Trophoblast cell (in vitro differentiated cells and primary cell): ENCODE measurements around the gene PRUNE2.

Experiments
- DNase-seq, 2 donors: peaks; one replicate each; pipeline ENCODE4 v3.0.0-alpha.2; 2016
- H2AFZ ChIP-seq: 2 replicates; pipeline ENCODE4 v1.6.1; 2013; ENCODE audit warnings: low read length, moderate library complexity, mild to moderate bottlenecking; ENCODE audit not compliant: insufficient read depth, poor library complexity
- H2AK5ac ChIP-seq: 2 replicates; pipeline ENCODE4 v1.6.1; 2013; ENCODE audit warnings: mild to moderate bottlenecking, low read length
- H2BK120ac ChIP-seq: 2 replicates; pipeline ENCODE4 v1.6.1; 2013; ENCODE audit warnings: low read length, mild to moderate bottlenecking, moderate library complexity; ENCODE audit not compliant: insufficient read depth, poor library complexity
- H2BK12ac ChIP-seq: 2 replicates; pipeline ENCODE4 v1.6.1; 2013; ENCODE audit warnings: mild to moderate bottlenecking, low read length, moderate library complexity
- H2BK5ac ChIP-seq: 2 replicates; pipeline ENCODE4 v1.6.1; 2013; ENCODE audit warnings: low read length, low read depth, moderate library complexity, mild to moderate bottlenecking; ENCODE audit not compliant: poor library complexity
- H3K14ac ChIP-seq: 2 replicates; pipeline ENCODE4 v1.6.1; 2013; ENCODE audit warnings: mild to moderate bottlenecking, low read length
- H3K18ac ChIP-seq: 2 replicates; pipeline ENCODE4 v1.6.1; 2013; ENCODE audit warnings: mild to moderate bottlenecking, low read length
- H3K23ac ChIP-seq: 2 replicates; pipeline ENCODE4 v1.6.1; 2013; ENCODE audit warnings: low read length
- H3K27ac ChIP-seq: 2 replicates; pipeline ENCODE4 v1.5.1; 2013; ENCODE audit warnings: low read depth, mild to moderate bottlenecking, inconsistent platforms, low read length, moderate library complexity
- H3K27me3 ChIP-seq: 2 replicates; pipeline ENCODE4 v1.6.1; 2013; ENCODE audit warnings: inconsistent platforms, mild to moderate bottlenecking, low read length, moderate library complexity; ENCODE audit not compliant: insufficient read depth
- H3K36me3 ChIP-seq, 2 experiments: 1 replicate in 1 of 2; 2 replicates in 1 of 2; pipeline ENCODE4 v1.6.1; 2013; ENCODE audit warnings: low read length in 2 of 2, mild to moderate bottlenecking in 2 of 2, moderate library complexity in 1 of 2; ENCODE audit not compliant: insufficient read depth in 2 of 2, control insufficient read depth in 1 of 2
- H3K4ac ChIP-seq: 2 replicates; pipeline ENCODE4 v1.6.1; 2013; ENCODE audit warnings: low read depth, mild to moderate bottlenecking, low read length, moderate library complexity
- H3K4me1 ChIP-seq, 2 experiments: 1 replicate in 1 of 2; 2 replicates in 1 of 2; pipeline ENCODE4 v1.6.1; 2013; ENCODE audit warnings: low read length in 2 of 2, mild to moderate bottlenecking in 2 of 2, moderate library complexity in 1 of 2; ENCODE audit not compliant: insufficient read depth in 2 of 2, control insufficient read depth in 1 of 2
- H3K4me2 ChIP-seq: 2 replicates; pipeline ENCODE4 v1.6.1; 2013; ENCODE audit warnings: inconsistent platforms, mild to moderate bottlenecking, low read length, moderate library complexity
- H3K4me3 ChIP-seq: 2 replicates; pipeline ENCODE4 v1.5.1; 2013; ENCODE audit warnings: mild to moderate bottlenecking, low read depth, low read length, inconsistent platforms
- H3K79me1 ChIP-seq: one replicate; pipeline ENCODE4 v1.6.1; 2013; ENCODE audit warnings: low read length
- H3K79me2 ChIP-seq: 2 replicates; pipeline ENCODE4 v1.6.1; 2013; ENCODE audit warnings: low read length, mild to moderate bottlenecking; ENCODE audit not compliant: control insufficient read depth, insufficient read depth, poor library complexity
- H3K9ac ChIP-seq: 2 replicates; pipeline ENCODE4 v1.6.1; 2013; ENCODE audit warnings: mild to moderate bottlenecking, low read length
- H3K9me3 ChIP-seq: 2 replicates; pipeline ENCODE4 v1.6.1; 2013; ENCODE audit warnings: low read depth, mild to moderate bottlenecking, control low read depth, inconsistent platforms, low read length; ENCODE audit not compliant: insufficient read depth
- H4K12ac ChIP-seq: 2 replicates; pipeline ENCODE4 v1.6.1; 2013; ENCODE audit warnings: low read depth, mild to moderate bottlenecking, low read length, moderate library complexity
- H4K8ac ChIP-seq: 2 replicates; pipeline ENCODE4 v1.6.1; 2013; ENCODE audit warnings: low read depth, mild to moderate bottlenecking, low read length, moderate library complexity
- H4K91ac ChIP-seq: one replicate; pipeline ENCODE4 v1.6.1; 2013; ENCODE audit warnings: low read depth, mild to moderate bottlenecking, low read length, moderate library complexity
- WGBS: extraction: QIAGEN DNeasy Blood & Tissue Kit; methylation state at CpG from one replicate; pipeline ENCODE4 v1.1.7; 2013; ENCODE audit warnings: missing lambda C conversion rate; ENCODE audit not compliant: insufficient read length, insufficient coverage; ENCODE audit errors: extremely low coverage; 5-methylcytosine and 5-hydroxymethylcytosine counted together

Gene PRUNE2

GRCh38 chr9:76716085-76716672 lies 189.7 kb downstream of the PRUNE2 start:
- no peak overlapping the region for H3K14ac ChIP-seq
- H2BK12ac ChIP-seq, result no peak overlapping the region
- H3K79me1 ChIP-seq, result no peaks in the 10 kb centered on the region
- H3K9me3 ChIP-seq, result no peaks in the 10 kb centered on the region
- no peaks in the 10 kb centered on the region for H3K36me3 ChIP-seq
- no CpG with 5 or more reads among the region's 7 CpGs for WGBS
- no peak overlapping the region for H3K4me2 ChIP-seq
- no peak overlapping the region for H2BK120ac ChIP-seq
- H4K8ac ChIP-seq, result no peak overlapping the region
- no peak overlapping the region for H4K12ac ChIP-seq
- DNase-seq, result no peak
- no peak overlapping the region for H4K91ac ChIP-seq
- no peaks in the 10 kb centered on the region for H3K4me1 ChIP-seq
- H3K23ac ChIP-seq, result no peak overlapping the region
- no peak overlapping the region for H2AFZ ChIP-seq
- H2BK5ac ChIP-seq, result no peak overlapping the region
- no peak overlapping the region for H3K9ac ChIP-seq
- no peak overlapping the region for H3K18ac ChIP-seq
- H3K4ac ChIP-seq, result no peak overlapping the region
- no peak overlapping the region for H3K27ac ChIP-seq
- no peak overlapping the region for H2AK5ac ChIP-seq
- no peaks in the 10 kb centered on the region for H3K79me2 ChIP-seq
- no peak overlapping the region for H3K4me3 ChIP-seq
- no peaks in the 10 kb centered on the region for H3K27me3 ChIP-seq

GRCh38 chr9:76713381-76713780 lies 192.5 kb downstream of the PRUNE2 start:
- H2BK5ac ChIP-seq, result no peak overlapping the region
- H3K9ac ChIP-seq, result no peak overlapping the region
- WGBS, result no CpG with 5 or more reads among the region's 5 CpGs
- H4K91ac ChIP-seq, result no peak overlapping the region
- no peaks in the 10 kb centered on the region for H3K4me1 ChIP-seq
- H2AFZ ChIP-seq, result no peak overlapping the region
- no peaks in the 10 kb centered on the region for H3K79me1 ChIP-seq
- H3K18ac ChIP-seq, result no peak overlapping the region
- H2BK12ac ChIP-seq, result no peak overlapping the region
- no peaks in the 10 kb centered on the region for H3K79me2 ChIP-seq
- H4K12ac ChIP-seq, result no peak overlapping the region
- H3K36me3 ChIP-seq, result no peaks in the 10 kb centered on the region
- H2AK5ac ChIP-seq, result no peak overlapping the region
- no peak for DNase-seq
- H4K8ac ChIP-seq, result no peak overlapping the region
- H3K14ac ChIP-seq, result no peak overlapping the region
- H3K4me2 ChIP-seq, result no peak overlapping the region
- H3K23ac ChIP-seq, result no peak overlapping the region
- no peak overlapping the region for H3K4me3 ChIP-seq
- H3K4ac ChIP-seq, result no peak overlapping the region
- H3K27ac ChIP-seq, result no peak overlapping the region
- H3K9me3 ChIP-seq, result no peaks in the 10 kb centered on the region
- no peaks in the 10 kb centered on the region for H3K27me3 ChIP-seq
- H2BK120ac ChIP-seq, result no peak overlapping the region

GRCh38 chr9:76709020-76709419 lies 196.9 kb downstream of the PRUNE2 start:
- H3K79me2 ChIP-seq, result no peaks in the 10 kb centered on the region
- no peak overlapping the region for H3K4me2 ChIP-seq
- H3K79me1 ChIP-seq, result no peaks in the 10 kb centered on the region
- no peak overlapping the region for H3K4me3 ChIP-seq
- H3K9ac ChIP-seq, result no peak overlapping the region
- no peak overlapping the region for H3K27ac ChIP-seq
- no peak overlapping the region for H3K14ac ChIP-seq
- no peak overlapping the region for H2BK5ac ChIP-seq
- H3K36me3 ChIP-seq, result no peaks in the 10 kb centered on the region
- H3K27me3 ChIP-seq, result no peaks in the 10 kb centered on the region
- H2AK5ac ChIP-seq, result no peak overlapping the region
- no peak overlapping the region for H3K23ac ChIP-seq
- no peak for DNase-seq
- no peak overlapping the region for H2AFZ ChIP-seq
- no peaks in the 10 kb centered on the region for H3K9me3 ChIP-seq
- no peak overlapping the region for H2BK120ac ChIP-seq
- no peak overlapping the region for H2BK12ac ChIP-seq
- no peak overlapping the region for H4K12ac ChIP-seq
- H4K8ac ChIP-seq, result no peak overlapping the region
- no peaks in the 10 kb centered on the region for H3K4me1 ChIP-seq
- no CpG with 5 or more reads among the region's 9 CpGs for WGBS
- no peak overlapping the region for H3K18ac ChIP-seq
- no peak overlapping the region for H3K4ac ChIP-seq
- H4K91ac ChIP-seq, result no peak overlapping the region

GRCh38 chr9:76707510-76707909 lies 198.4 kb downstream of the PRUNE2 start:
- Histone ChIP-seq H2AK5ac (no peak overlapping the region), H3K79me1 (no peaks in the 10 kb centered on the region), H2BK120ac (no peak overlapping the region), H2BK5ac (no peak overlapping the region), H3K4me2 (no peak overlapping the region), H3K4me1 (no peaks in the 10 kb centered on the region), H4K91ac (no peak overlapping the region), H4K8ac (no peak overlapping the region), H3K79me2 (no peaks in the 10 kb centered on the region), H3K23ac (no peak overlapping the region), H3K4ac (no peak overlapping the region), H3K4me3 (no peak overlapping the region), H3K18ac (no peak overlapping the region), H3K27ac (no peak overlapping the region), H2BK12ac (no peak overlapping the region), H3K36me3 (no peaks in the 10 kb centered on the region), H4K12ac (no peak overlapping the region), H3K14ac (no peak overlapping the region), H2AFZ (no peak overlapping the region), H3K27me3 (no peaks in the 10 kb centered on the region), H3K9ac (no peak overlapping the region), H3K9me3 (no peaks in the 10 kb centered on the region)
- WGBS, result no CpG with 5 or more reads among the region's 6 CpGs
- DNase-seq, result no peak
